Pancreas (tissue), 10 donors: ENCODE measurements around the gene CLIP1. TPM values are rescaled to one million over a fixed set of nuclear protein-coding genes. Genes with fewer than 3 reads are reported as not detected.
A peak's percentile ranks its signal among the peaks of the same experiment; 100 is the strongest.

Experiments used
- ATAC-seq, 4 donors: fragments of 200-7000 bp; cut with Tn5 transposase; one replicate each; pipeline versions ENCODE4 v1.8.0 to v1.9.1; 2020; ENCODE audit warnings: mild to moderate bottlenecking in 4 of 4, moderate library complexity in 4 of 4
- DNase-seq, 6 donors: peaks; one replicate each; pipeline ENCODE4 v3.0.0-alpha.2; 2020
- FAIRE-seq: peaks from 2 replicates; lab custom pipeline; 2012; peaks lifted over from hg19 to GRCh38; lab: Jason Lieb, UNC
- H3K27ac ChIP-seq, 4 donors: fragments of 200-600 bp; sonication (generic); 1 replicate in 3 of 4; 2 replicates in 1 of 4; pipeline versions ENCODE4 v1.5.0 to v1.8.0; 2020
- H3K27me3 ChIP-seq, 4 donors: fragments of 200-600 bp; one replicate each; pipeline ENCODE4 v1.8.0; 2021
- H3K36me3 ChIP-seq, 3 donors: fragments of 200-600 bp; sonication (generic) in 1 of 3; one replicate each; pipeline versions ENCODE4 v1.5.0 to v1.8.0; 2020 to 2021
- H3K4me1 ChIP-seq, 3 donors: fragments of 200-600 bp; one replicate each; pipeline ENCODE4 v1.8.0; 2021
- H3K4me3 ChIP-seq, 4 donors: fragments of 200-600 bp; sonication (generic) in 2 of 4; one replicate each; pipeline versions ENCODE4 v1.5.0 to v1.8.0; 2020 to 2021
- H3K9me3 ChIP-seq, 4 donors: fragments of 200-600 bp; one replicate each; pipeline ENCODE4 v1.8.0; 2021
- CTCF ChIP-seq, 4 donors: fragments of 200-600 bp; sonication (generic) in 3 of 4; IDR thresholded peaks; one replicate each; pipeline versions ENCODE4 v1.5.0 to v1.8.0; 2021; ENCODE audit warnings: antibody characterized with exemption in 4 of 4
- WGBS, 2 donors: extraction: QIAGEN DNeasy Blood & Tissue Kit; methylation state at CpG; one replicate each; pipeline ENCODE4 v1.1.7; 2013; 5-methylcytosine and 5-hydroxymethylcytosine counted together
- intact Hi-C, 3 donors: fragments of 100-400 bp; cut with DNase I; formaldehyde crosslinking; loops; one replicate each; pipeline versions ENCODE4 v1.11.1 to v1.14.2; 2022
- polyA plus RNA-seq, 2 donors: library from polyadenylated mRNA; stranded (reverse); fragments of 200-250 nt; gene quantifications; one replicate each; pipeline ENCODE4 v1.2.3, GENCODE V29; 2013
- total RNA-seq, 6 donors: library from RNA; stranded (reverse); fragmentation: NEBNext Ultra II Directional in 4 of 6; extraction: Animal tissue kit (Norgen Biotek cat#: 25700) in 4 of 6; gene quantifications; one replicate each; pipeline versions ENCODE4 v1.2.1 to v1.2.4, GENCODE V29; 2021 to 2023
- donor health status: healthy with polysubstance abuse.
- donor health status: DM: no; HTN: no; CAD: no; lungs with moderate emphysema.
- donor health status: DM: no; HTN: no; CAD: no.
- donor health status: control.
- donor health status: control.
- donor health status: Bipolar disorder and iron deficiency.
- donor health status: DM: yes; HTN: yes; CAD: no.
- donor health status: DM: no; HTN: no; CAD: no.
- donor health status: DM: no; HTN: no; CAD: no.
- donor health status: DM: yes; HTN: yes; CAD: no.

CLIP1 gene
- total and polyA plus RNA-seq, 8 donors, result 17.1 to 43.9 (median 30.7) TPM

- H3K27ac ChIP-seq, result no peak overlapping the region
These were observed 171.9 kb downstream of the CLIP1 start for GRCh38 chr12:122250536-122250935.

GRCh38 chr12:122250047-122250446 is 172.4 kb downstream of the CLIP1 start:
- intact Hi-C loops, result no loop called here
- ATAC-seq, result peak in 2 of 4 donors; percentile 51 to 61

More at GRCh38 chr12:122250536-122250935, 171.9 kb downstream of the CLIP1 start:
- DNase-seq, result no peak
- Histone ChIP-seq H3K36me3 (peaks cover 0 to 9% (median 0%) of the 10 kb centered on the region in 3 donors), H3K4me1 (no peaks in the 10 kb centered on the region), H3K27me3 (no peaks in the 10 kb centered on the region), H3K9me3 (no peaks in the 10 kb centered on the region), H3K4me3 (no peak overlapping the region)
- peak in 2 of 4 donors; percentile 40 to 47 for ATAC-seq
- WGBS, 2 donors, result 89 to 94% methylated on average over 8 of the region's 8 CpGs
- intact Hi-C loops, result no loop called here
- TF ChIP-seq CTCF (IDR thresholded peaks at IDR 0.05), result no peak
- FAIRE-seq, result no peak

GRCh38 chr12:122245553-122245952 is 176.9 kb downstream of the CLIP1 start:
- TF ChIP-seq CTCF (IDR thresholded peaks at IDR 0.05), result no peak
- no peak for FAIRE-seq
- WGBS, 2 donors, result 81 to 92% methylated on average over 1 of the region's 1 CpG
- H3K27me3 ChIP-seq, result no peaks in the 10 kb centered on the region
- no peak for DNase-seq
- no peak overlapping the region for H3K27ac ChIP-seq
- intact Hi-C loops, result no loop called here
- H3K4me1 ChIP-seq, result no peaks in the 10 kb centered on the region
- H3K4me3 ChIP-seq, result no peak overlapping the region
- no peak for ATAC-seq
- no peaks in the 10 kb centered on the region for H3K9me3 ChIP-seq
- H3K36me3 ChIP-seq, result peaks cover 0 to 14% (median 0%) of the 10 kb centered on the region in 3 donors

More at GRCh38 chr12:122250047-122250446, 172.4 kb downstream of the CLIP1 start:
- H3K4me3 ChIP-seq, result no peak overlapping the region
- 87 to 94% methylated on average over 6 of the region's 6 CpGs for WGBS, 2 donors
- TF ChIP-seq CTCF (IDR thresholded peaks at IDR 0.05), result no peak
- no peaks in the 10 kb centered on the region for H3K9me3 ChIP-seq
- H3K4me1 ChIP-seq, result no peaks in the 10 kb centered on the region
- H3K36me3 ChIP-seq, result peaks cover 0 to 9% (median 0%) of the 10 kb centered on the region in 3 donors
- no peak overlapping the region for H3K27ac ChIP-seq
- FAIRE-seq (no peak), DNase-seq (no peak)
- no peaks in the 10 kb centered on the region for H3K27me3 ChIP-seq

- intact Hi-C loops, result no loop called here
- 77 to 82% methylated on average over 11 of the region's 11 CpGs for WGBS, 2 donors
These were observed 177.7 kb downstream of the CLIP1 start for GRCh38 chr12:122244565-122245371.

More at GRCh38 chr12:122244565-122245371, 177.7 kb downstream of the CLIP1 start:
- TF ChIP-seq CTCF (IDR thresholded peaks at IDR 0.05), result no peak
- no peak overlapping the region for H3K4me3 ChIP-seq
- ATAC-seq (no peak), FAIRE-seq (no peak), DNase-seq (no peak)
- H3K9me3 ChIP-seq, result no peaks in the 10 kb centered on the region
- H3K27ac ChIP-seq, result no peak overlapping the region
- no peaks in the 10 kb centered on the region for H3K27me3 ChIP-seq
- no peaks in the 10 kb centered on the region for H3K4me1 ChIP-seq
- H3K36me3 ChIP-seq, result peaks cover 0 to 13% (median 0%) of the 10 kb centered on the region in 3 donors
